ENCODE results near the gene WTAP. TPM values are rescaled to one million over a fixed set of nuclear protein-coding genes. Genes with fewer than 3 reads are reported as not detected.
"Not testable (repeated sequence)": the region's sequence is repeated elsewhere in the genome, so short reads cannot be mapped to it uniquely, and the experiment has no call there.

Gene WTAP
- total RNA-seq, 2 experiments from 2014 or later = 87.2 to 91.5 TPM

- Mint-ChIP-seq H3K4me3 (no peak overlapping the region), H3K27ac (peak overlapping the region; percentile 39), H3K4me1 (peaks cover 9% of the 10 kb centered on the region), H3K9me3 (ENCODE audit: low read depth) (no peaks in the 10 kb centered on the region), H3K36me3 (ENCODE audit: low read depth) (peaks cover 3% of the 10 kb centered on the region), H3K27me3 (no peaks in the 10 kb centered on the region)
- CTCF ChIA-PET = no interaction called here
- intact Hi-C loops (cut with DNase I, micrococcal nuclease) = no loop called here
- POLR2A ChIA-PET = interaction anchor here (0.6 kb wide), 1 partner anchor 931 kb away, joined by 4 read pairs; no protein-coding TSS in a partner anchor
- DNase-seq (no peak), ATAC-seq (peak; percentile 24)
These were observed 10.8 kb upstream of the WTAP start for GRCh38 chr6:159716247-159717096.

GRCh38 chr6:159718634-159719033 lies 8.7 kb upstream of the WTAP start:
- peaks cover 13% of the 10 kb centered on the region for H3K36me3 Mint-ChIP-seq (ENCODE audit: low read depth)
- H3K9me3 Mint-ChIP-seq (ENCODE audit: low read depth) = no peaks in the 10 kb centered on the region
- intact Hi-C loops (cut with DNase I, micrococcal nuclease) = no loop called here
- CTCF ChIA-PET = interaction anchor here (0.6 to 1.4 kb wide), 9 partner anchors 11 to 225 kb away, joined by 3 to 5 read pairs (median 3); no protein-coding TSS in a partner anchor
- H3K4me3 Mint-ChIP-seq = no peak overlapping the region
- H3K4me1 Mint-ChIP-seq = peaks cover 20% of the 10 kb centered on the region
- no peak for ATAC-seq
- no peak for DNase-seq
- H3K27ac Mint-ChIP-seq = no peak overlapping the region
- POLR2A ChIA-PET = no interaction called here
- H3K27me3 Mint-ChIP-seq = no peaks in the 10 kb centered on the region

- DNase-seq = no peak
- Mint-ChIP-seq H3K27ac (no peak overlapping the region), H3K27me3 (no peaks in the 10 kb centered on the region), H3K9me3 (ENCODE audit: low read depth) (no peaks in the 10 kb centered on the region), H3K4me1 (peaks cover 20% of the 10 kb centered on the region), H3K36me3 (ENCODE audit: low read depth) (peaks cover 13% of the 10 kb centered on the region), H3K4me3 (no peak overlapping the region)
- CTCF ChIA-PET = interaction anchor here (0.8 to 1.9 kb wide), 5 partner anchors 10 to 31 kb away, joined by 3 to 6 read pairs (median 3); no protein-coding TSS in a partner anchor
- intact Hi-C loops (cut with DNase I, micrococcal nuclease) = no loop called here
- POLR2A ChIA-PET = no interaction called here
- ATAC-seq = no peak
These were observed 8.0 kb upstream of the WTAP start for GRCh38 chr6:159719287-159719686.

GRCh38 chr6:159720708-159721107 lies 6.6 kb upstream of the WTAP start:
- POLR2A ChIA-PET = interaction anchor here (0.7 kb wide), 1 partner anchor 366 kb away, joined by 4 read pairs; no protein-coding TSS in a partner anchor

GRCh38 chr6:159721981-159722380 lies 5.3 kb upstream of the WTAP start:
- H3K4me1 Mint-ChIP-seq = peaks cover 26% of the 10 kb centered on the region
- intact Hi-C loops (cut with DNase I, micrococcal nuclease); H3K27me3 Mint-ChIP-seq; H3K4me3 Mint-ChIP-seq; H3K27ac Mint-ChIP-seq; H3K9me3 Mint-ChIP-seq (ENCODE audit: low read depth); DNase-seq; ATAC-seq; POLR2A ChIA-PET: not testable (repeated sequence)
- CTCF ChIA-PET = interaction anchor here (3.0 kb wide), 1 partner anchor 10 kb away, joined by 12 read pairs; no protein-coding TSS in a partner anchor
- H3K36me3 Mint-ChIP-seq (ENCODE audit: low read depth) = peaks cover 14% of the 10 kb centered on the region

More at GRCh38 chr6:159720708-159721107, 6.6 kb upstream of the WTAP start:
- H3K4me3 Mint-ChIP-seq = no peak overlapping the region
- CTCF ChIA-PET = interaction anchor here (0.6 to 3.0 kb wide), 8 partner anchors 9 to 70 kb away, joined by 3 to 12 read pairs (median 4); partner anchors contain the start of gene MRPL18
- DNase-seq (peak; percentile 44), ATAC-seq (peak; percentile 74)
- no peaks in the 10 kb centered on the region for H3K27me3 Mint-ChIP-seq
- H3K4me1 Mint-ChIP-seq = peaks cover 30% of the 10 kb centered on the region
- intact Hi-C loops (cut with DNase I, micrococcal nuclease) = loop anchor here in 1 of 2 experiments (1.0 kb wide), 1 partner anchor 221 kb away; no protein-coding TSS in a partner anchor
- H3K9me3 Mint-ChIP-seq (ENCODE audit: low read depth) = no peaks in the 10 kb centered on the region
- no peak overlapping the region for H3K27ac Mint-ChIP-seq
- H3K36me3 Mint-ChIP-seq (ENCODE audit: low read depth) = peaks cover 10% of the 10 kb centered on the region

- intact Hi-C loops (cut with DNase I, micrococcal nuclease) = no loop called here
- ATAC-seq = no peak
- H3K9me3 Mint-ChIP-seq (ENCODE audit: low read depth) = no peaks in the 10 kb centered on the region
- no peak for DNase-seq
- ChIA-PET POLR2A (interaction anchor here (0.6 kb wide), 1 partner anchor 616 kb away, joined by 3 read pairs; no protein-coding TSS in a partner anchor), CTCF (interaction anchor here (1.2 to 3.0 kb wide), 4 partner anchors 10 to 67 kb away, joined by 4 to 12 read pairs (median 4); partner anchors contain the start of genes MRPL18 and TCP1)
- H3K27ac Mint-ChIP-seq = no peak overlapping the region
- peaks cover 26% of the 10 kb centered on the region for H3K4me1 Mint-ChIP-seq
- peaks cover 14% of the 10 kb centered on the region for H3K36me3 Mint-ChIP-seq (ENCODE audit: low read depth)
- no peaks in the 10 kb centered on the region for H3K27me3 Mint-ChIP-seq
- no peak overlapping the region for H3K4me3 Mint-ChIP-seq
These were observed 4.7 kb upstream of the WTAP start for GRCh38 chr6:159722655-159723054.

- POLR2A ChIA-PET = interaction anchor here (0.6 kb wide), 1 partner anchor 616 kb away, joined by 3 read pairs; no protein-coding TSS in a partner anchor
- Mint-ChIP-seq H3K4me3 (no peak overlapping the region), H3K36me3 (ENCODE audit: low read depth) (peaks cover 18% of the 10 kb centered on the region), H3K27me3 (no peaks in the 10 kb centered on the region), H3K27ac (peak overlapping the region; percentile 16), H3K4me1 (peaks cover 26% of the 10 kb centered on the region), H3K9me3 (ENCODE audit: low read depth) (no peaks in the 10 kb centered on the region)
- no peak for ATAC-seq
- DNase-seq = no peak
- CTCF ChIA-PET = interaction anchor here (1.2 to 3.0 kb wide), 5 partner anchors 9 to 67 kb away, joined by 4 to 12 read pairs (median 4); partner anchors contain the start of genes ACAT2, MRPL18 and TCP1
- intact Hi-C loops (cut with DNase I, micrococcal nuclease) = no loop called here
These were observed 4.0 kb upstream of the WTAP start for GRCh38 chr6:159723259-159723658.

- Mint-ChIP-seq H3K9me3 (ENCODE audit: low read depth) (no peaks in the 10 kb centered on the region), H3K4me3 (peak overlapping the region; percentile 8), H3K4me1 (peaks cover 29% of the 10 kb centered on the region), H3K36me3 (ENCODE audit: low read depth) (peaks cover 31% of the 10 kb centered on the region), H3K27me3 (no peaks in the 10 kb centered on the region), H3K27ac (no peak overlapping the region)
- no peak for ATAC-seq
- intact Hi-C loops (cut with DNase I, micrococcal nuclease) = no loop called here
- POLR2A ChIA-PET = interaction anchor here (0.7 to 4.2 kb wide), 3 partner anchors 30 to 339 kb away, joined by 3 to 44 read pairs (median 23); partner anchors contain the start of genes MRPL18 and TCP1
- CTCF ChIA-PET = interaction anchor here (0.6 to 1.8 kb wide), 3 partner anchors 23 to 41 kb away, joined by 3 to 4 read pairs (median 4); partner anchors contain the start of gene ACAT2
- no peak for DNase-seq
These were observed 2.5 kb upstream of the WTAP start for GRCh38 chr6:159724778-159725177.

- H3K27ac Mint-ChIP-seq; H3K27me3 Mint-ChIP-seq; DNase-seq; ATAC-seq; intact Hi-C loops (cut with DNase I, micrococcal nuclease); H3K9me3 Mint-ChIP-seq (ENCODE audit: low read depth): not testable (repeated sequence)
- Mint-ChIP-seq H3K4me3 (peak overlapping the region; percentile 8), H3K4me1 (peaks cover 31% of the 10 kb centered on the region), H3K36me3 (ENCODE audit: low read depth) (peaks cover 32% of the 10 kb centered on the region)
- CTCF ChIA-PET = interaction anchor here (0.6 to 1.4 kb wide), 2 partner anchors 24 to 41 kb away, joined by 3 to 4 read pairs; no protein-coding TSS in a partner anchor
- POLR2A ChIA-PET = interaction anchor here (2.5 to 4.2 kb wide), 2 partner anchors 31 to 64 kb away, joined by 23 to 44 read pairs; partner anchors contain the start of genes MRPL18 and TCP1
These were observed 2.1 kb upstream of the WTAP start for GRCh38 chr6:159725208-159725607.

- H3K4me3 Mint-ChIP-seq = peak overlapping the region; percentile 95
- peak; percentile 19 for ATAC-seq
These were observed 920 bp upstream of the WTAP start for GRCh38 chr6:159726255-159726917.

More at GRCh38 chr6:159726255-159726917, 920 bp upstream of the WTAP start:
- Mint-ChIP-seq H3K9me3 (ENCODE audit: low read depth) (no peaks in the 10 kb centered on the region), H3K4me1 (peaks cover 43% of the 10 kb centered on the region), H3K27me3 (no peaks in the 10 kb centered on the region), H3K36me3 (ENCODE audit: low read depth) (peaks cover 42% of the 10 kb centered on the region), H3K27ac (peak overlapping the region; percentile 98)
- no peak for DNase-seq
- ChIA-PET CTCF (interaction anchor here (0.7 to 2.0 kb wide), 7 partner anchors 25 to 379 kb away, joined by 3 to 23 read pairs (median 4); partner anchors contain the start of gene ACAT2), POLR2A (interaction anchor here (0.9 to 4.2 kb wide), 6 partner anchors 32 to 63 kb away, joined by 4 to 44 read pairs (median 10); partner anchors contain the start of genes ACAT2, MRPL18 and TCP1)
- intact Hi-C loops (cut with DNase I, micrococcal nuclease) = loop anchor here in 1 of 2 experiments (2.0 kb wide), 2 partner anchors 908 to 1082 kb away; partner anchors contain the start of genes DYNLT1 and EZR

Data from activated CD4-positive, alpha-beta T cell treated with anti-CD3 and anti-CD28 coated beads for 36 hours (primary cell).